ENCODE data around the gene TTC16.

GRCh38 chr9:127742435-127743088 lies 26.7 kb downstream of the TTC16 start:
- TF ChIP-seq CTCF (IDR thresholded peaks at IDR 0.05; ENCODE audit: insufficient read depth, low read depth, low read length) (no peak), EZH2 (IDR thresholded peaks at IDR 0.05; ENCODE audit: insufficient read depth, low read length) (no peak)
